ENCODE measurements around the gene FADS3.
A peak's percentile ranks its signal among the peaks of the same experiment; 100 is the strongest.

FADS3 gene

GRCh38 chr11:61903845-61904244 is 12.5 kb upstream of the FADS3 start:
- TF ChIP-seq, protein P1, sequence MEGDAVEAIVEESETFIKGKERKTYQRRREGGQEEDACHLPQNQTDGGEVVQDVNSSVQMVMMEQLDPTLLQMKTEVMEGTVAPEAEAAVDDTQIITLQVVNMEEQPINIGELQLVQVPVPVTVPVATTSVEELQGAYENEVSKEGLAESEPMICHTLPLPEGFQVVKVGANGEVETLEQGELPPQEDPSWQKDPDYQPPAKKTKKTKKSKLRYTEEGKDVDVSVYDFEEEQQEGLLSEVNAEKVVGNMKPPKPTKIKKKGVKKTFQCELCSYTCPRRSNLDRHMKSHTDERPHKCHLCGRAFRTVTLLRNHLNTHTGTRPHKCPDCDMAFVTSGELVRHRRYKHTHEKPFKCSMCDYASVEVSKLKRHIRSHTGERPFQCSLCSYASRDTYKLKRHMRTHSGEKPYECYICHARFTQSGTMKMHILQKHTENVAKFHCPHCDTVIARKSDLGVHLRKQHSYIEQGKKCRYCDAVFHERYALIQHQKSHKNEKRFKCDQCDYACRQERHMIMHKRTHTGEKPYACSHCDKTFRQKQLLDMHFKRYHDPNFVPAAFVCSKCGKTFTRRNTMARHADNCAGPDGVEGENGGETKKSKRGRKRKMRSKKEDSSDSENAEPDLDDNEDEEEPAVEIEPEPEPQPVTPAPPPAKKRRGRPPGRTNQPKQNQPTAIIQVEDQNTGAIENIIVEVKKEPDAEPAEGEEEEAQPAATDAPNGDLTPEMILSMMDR (conservative IDR thresholded peaks at IDR 0.05; ENCODE audit: low read depth, low read length): no peak
- no peak overlapping the region for H3K4me3 ChIP-seq (ENCODE audit: low read depth, low read length)

DNA sequence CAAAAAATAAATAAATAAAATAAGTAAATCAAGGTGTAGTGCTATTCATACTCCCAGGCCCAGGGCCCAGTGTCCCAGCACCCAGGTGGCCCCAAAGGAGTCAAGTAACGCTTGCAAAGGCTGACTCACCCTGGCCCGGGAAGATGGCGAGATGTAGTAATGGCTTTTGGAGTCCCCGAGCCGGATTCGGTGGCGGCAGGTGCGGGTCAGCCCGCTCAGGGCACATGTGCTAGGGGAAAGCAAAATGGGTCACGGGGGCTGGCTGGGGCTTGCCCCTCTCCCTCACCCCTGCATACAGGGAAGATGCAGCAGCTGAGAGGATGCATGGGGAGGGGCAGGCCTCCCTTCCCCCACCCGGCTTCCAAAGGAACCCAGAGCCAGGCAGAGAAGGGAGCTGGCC is 11.0 kb upstream of the FADS3 start:
- TF ChIP-seq, protein P1 (conservative IDR thresholded peaks at IDR 0.05; ENCODE audit: low read depth, low read length): no peak
- no peak for DNase-seq (ENCODE audit: low read depth)
- no peak overlapping the region for H3K4me3 ChIP-seq (ENCODE audit: low read depth, low read length)

More at GRCh38 chr11:61903845-61904244, 12.5 kb upstream of the FADS3 start:
- no peak for DNase-seq (ENCODE audit: low read depth)

DNA sequence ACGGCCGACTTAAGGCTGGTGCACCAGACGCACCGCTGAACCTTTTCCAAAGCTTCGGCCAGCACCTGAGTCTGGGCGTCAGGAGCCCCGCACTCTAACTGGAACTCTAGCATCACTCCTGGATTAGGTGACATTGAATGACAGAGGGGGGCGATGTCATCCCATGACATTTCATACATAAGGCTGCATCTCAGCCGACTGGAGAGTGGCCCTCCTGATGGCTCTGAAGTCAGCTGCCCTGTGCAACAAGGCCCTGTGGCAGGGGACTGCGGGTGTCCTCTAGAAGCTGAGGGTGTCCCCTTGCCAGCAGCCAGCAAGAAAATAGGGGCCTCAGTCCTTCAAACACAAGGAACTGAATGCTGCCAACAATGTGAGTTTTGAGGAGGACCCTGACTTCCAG is 10.1 kb upstream of the FADS3 start:
- no peak for DNase-seq (ENCODE audit: low read depth)
- H3K4me3 ChIP-seq (ENCODE audit: low read depth, low read length): no peak overlapping the region
- TF ChIP-seq, protein P1 (conservative IDR thresholded peaks at IDR 0.05; ENCODE audit: low read depth, low read length): no peak

- TF ChIP-seq, protein P1 (conservative IDR thresholded peaks at IDR 0.05; ENCODE audit: low read depth, low read length): no peak
- DNase-seq (ENCODE audit: low read depth): no peak
- H3K4me3 ChIP-seq (ENCODE audit: low read depth, low read length): no peak overlapping the region
These were observed 8.9 kb upstream of the FADS3 start for GRCh38 chr11:61900251-61900650.

DNA sequence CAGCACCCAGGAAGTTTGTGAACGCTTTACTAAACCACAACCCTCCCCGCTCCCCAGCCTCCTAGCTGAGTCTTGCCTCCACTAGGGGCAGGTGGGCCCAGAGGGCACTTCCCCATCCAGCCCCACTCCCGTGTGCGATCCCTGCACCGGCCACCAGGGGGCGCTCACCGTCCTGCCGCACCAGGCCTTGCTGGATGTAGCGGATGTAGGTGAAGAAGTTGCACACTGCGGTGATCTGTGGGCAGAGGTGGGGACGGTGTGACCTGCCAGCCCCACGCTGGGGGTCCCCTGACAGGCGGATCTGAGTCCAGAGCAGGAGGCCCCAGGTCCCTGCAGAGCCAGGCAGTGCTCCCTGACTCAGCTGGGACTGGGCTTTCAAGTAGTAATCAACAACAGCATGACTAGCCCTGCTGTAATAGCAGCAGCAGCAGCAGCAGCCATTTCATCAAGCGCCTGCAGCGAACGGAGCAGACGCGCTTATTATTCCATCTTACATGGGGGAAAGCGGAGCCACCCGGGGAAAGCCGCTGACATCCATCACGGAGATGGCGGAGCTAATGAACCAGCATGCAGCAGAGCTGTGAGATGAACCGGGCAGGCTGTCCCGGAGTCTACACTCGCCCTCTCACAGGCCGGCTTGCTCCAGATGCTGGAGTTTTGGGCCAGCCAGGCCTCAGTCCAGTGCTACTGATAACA is 7.9 kb upstream of the FADS3 start:
- TF ChIP-seq, protein P1 (conservative IDR thresholded peaks at IDR 0.05; ENCODE audit: low read depth, low read length): peak; percentile 99
- no peak overlapping the region for H3K4me3 ChIP-seq (ENCODE audit: low read depth, low read length)
- peak; percentile 77 for DNase-seq (ENCODE audit: low read depth)

DNA sequence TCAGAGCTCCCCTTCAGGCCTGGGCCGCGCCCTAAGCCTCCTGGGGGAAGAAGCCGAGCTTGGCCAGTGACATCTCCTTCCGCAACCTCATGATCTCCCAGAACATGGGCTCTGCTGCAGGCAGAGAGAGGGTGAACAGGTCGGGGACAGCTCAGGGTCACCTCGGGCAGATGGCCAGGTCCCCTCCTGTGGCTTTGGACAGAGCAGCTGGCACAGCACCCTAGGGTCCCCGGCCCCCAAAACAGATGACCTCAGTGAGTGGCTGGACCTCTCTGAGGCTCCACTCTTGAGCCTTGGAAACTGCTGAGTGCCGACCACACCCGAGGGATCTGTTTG is 6.9 kb upstream of the FADS3 start:
- no peak for DNase-seq (ENCODE audit: low read depth)
- no peak overlapping the region for H3K4me3 ChIP-seq (ENCODE audit: low read depth, low read length)
- TF ChIP-seq, protein P1 (conservative IDR thresholded peaks at IDR 0.05; ENCODE audit: low read depth, low read length): no peak
